Suprapubic skin (tissue), 4 donors: ENCODE data around the gene UGT1A3.

ENCODE experiments used
- EP300 ChIP-seq: sonication (generic); formaldehyde crosslinking; IDR thresholded peaks from one replicate; pipeline ENCODE4 v1.6.1; 2017; ENCODE audit warnings: antibody characterized with exemption
- POLR2A ChIP-seq, 2 donors: fragments of 450-650 bp; IDR thresholded peaks; one replicate each; pipeline ENCODE4 v1.6.1; 2017; ENCODE audit warnings: antibody characterized with exemption in 2 of 2, mild to moderate bottlenecking in 2 of 2, moderate library complexity in 2 of 2
- POLR2AphosphoS5 ChIP-seq, 3 donors: sonication (generic); formaldehyde crosslinking; IDR thresholded peaks; one replicate each; pipeline ENCODE4 v1.6.1; 2017; ENCODE audit warnings: antibody characterized with exemption in 3 of 3
- TF ChIP-seq, protein P1 (sequence below), 2 donors: fragments of 200-600 bp in 1 of 2; fragments of 450-650 bp in 1 of 2; sonication (generic) in 1 of 2; IDR thresholded peaks; one replicate each; pipeline ENCODE4 v1.5.1; 2016 to 2019; ENCODE audit warnings: antibody characterized with exemption in 2 of 2, mild to moderate bottlenecking in 1 of 2, moderate library complexity in 1 of 2

GRCh38 chr2:233740870-233741269 lies 12.0 kb downstream of the UGT1A3 start:
- TF ChIP-seq POLR2A (IDR thresholded peaks at IDR 0.05) (no peak), EP300 (no peak), POLR2AphosphoS5 (IDR thresholded peaks at IDR 0.05) (no peak)
- TF ChIP-seq, protein P1, sequence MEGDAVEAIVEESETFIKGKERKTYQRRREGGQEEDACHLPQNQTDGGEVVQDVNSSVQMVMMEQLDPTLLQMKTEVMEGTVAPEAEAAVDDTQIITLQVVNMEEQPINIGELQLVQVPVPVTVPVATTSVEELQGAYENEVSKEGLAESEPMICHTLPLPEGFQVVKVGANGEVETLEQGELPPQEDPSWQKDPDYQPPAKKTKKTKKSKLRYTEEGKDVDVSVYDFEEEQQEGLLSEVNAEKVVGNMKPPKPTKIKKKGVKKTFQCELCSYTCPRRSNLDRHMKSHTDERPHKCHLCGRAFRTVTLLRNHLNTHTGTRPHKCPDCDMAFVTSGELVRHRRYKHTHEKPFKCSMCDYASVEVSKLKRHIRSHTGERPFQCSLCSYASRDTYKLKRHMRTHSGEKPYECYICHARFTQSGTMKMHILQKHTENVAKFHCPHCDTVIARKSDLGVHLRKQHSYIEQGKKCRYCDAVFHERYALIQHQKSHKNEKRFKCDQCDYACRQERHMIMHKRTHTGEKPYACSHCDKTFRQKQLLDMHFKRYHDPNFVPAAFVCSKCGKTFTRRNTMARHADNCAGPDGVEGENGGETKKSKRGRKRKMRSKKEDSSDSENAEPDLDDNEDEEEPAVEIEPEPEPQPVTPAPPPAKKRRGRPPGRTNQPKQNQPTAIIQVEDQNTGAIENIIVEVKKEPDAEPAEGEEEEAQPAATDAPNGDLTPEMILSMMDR (IDR thresholded peaks at IDR 0.05): no peak
